Measurements from ENCODE around the gene EGR4.
"Not testable (repeated sequence)": the region's sequence is repeated elsewhere in the genome, so short reads cannot be mapped to it uniquely, and the experiment has no call there.

EGR4 gene

DNA sequence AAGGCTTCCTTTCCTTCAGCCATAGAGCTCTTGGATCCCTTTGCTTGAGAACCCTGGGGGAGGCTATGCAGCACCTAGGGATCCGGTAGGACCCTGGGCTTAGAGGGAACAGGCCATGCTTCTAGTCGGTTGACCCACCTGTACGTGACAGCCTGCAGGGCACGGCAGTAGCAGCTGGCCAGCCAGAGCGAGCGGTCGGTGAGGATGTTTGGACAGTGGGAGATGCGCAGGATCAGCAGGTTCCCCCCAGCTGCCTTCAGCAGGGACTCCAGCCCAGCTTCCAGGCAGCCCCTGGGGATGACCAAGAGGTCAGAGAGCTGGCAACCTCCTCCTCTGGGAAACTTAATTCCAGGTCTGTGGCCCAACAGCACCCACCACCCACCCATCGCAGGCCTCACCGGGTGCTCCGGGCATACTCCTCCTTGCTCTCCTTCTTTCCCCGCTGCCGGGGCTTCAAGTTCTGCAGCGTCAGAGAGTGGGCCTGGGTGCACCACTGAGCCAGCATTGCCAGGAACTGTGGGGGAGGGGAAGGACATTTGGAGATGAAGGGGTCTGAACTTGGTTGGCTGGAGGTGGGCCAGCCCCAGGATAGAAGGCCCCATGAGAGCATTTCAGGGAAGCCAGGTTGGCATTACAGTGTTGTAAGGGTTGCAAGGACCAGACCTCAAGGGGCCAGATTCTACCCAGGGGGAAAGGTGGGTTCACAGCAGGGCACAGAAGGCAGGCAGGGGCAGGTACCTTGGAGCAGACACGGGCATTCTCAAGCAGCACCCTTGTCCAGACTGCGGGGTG is 29.6 kb downstream of the EGR4 start:
- no peak for DNase-seq (ENCODE audit: low read depth)

GRCh38 chr2:73262691-73263429 is 30.5 kb downstream of the EGR4 start:
- not testable (repeated sequence) for DNase-seq (ENCODE audit: low read depth)

DNA sequence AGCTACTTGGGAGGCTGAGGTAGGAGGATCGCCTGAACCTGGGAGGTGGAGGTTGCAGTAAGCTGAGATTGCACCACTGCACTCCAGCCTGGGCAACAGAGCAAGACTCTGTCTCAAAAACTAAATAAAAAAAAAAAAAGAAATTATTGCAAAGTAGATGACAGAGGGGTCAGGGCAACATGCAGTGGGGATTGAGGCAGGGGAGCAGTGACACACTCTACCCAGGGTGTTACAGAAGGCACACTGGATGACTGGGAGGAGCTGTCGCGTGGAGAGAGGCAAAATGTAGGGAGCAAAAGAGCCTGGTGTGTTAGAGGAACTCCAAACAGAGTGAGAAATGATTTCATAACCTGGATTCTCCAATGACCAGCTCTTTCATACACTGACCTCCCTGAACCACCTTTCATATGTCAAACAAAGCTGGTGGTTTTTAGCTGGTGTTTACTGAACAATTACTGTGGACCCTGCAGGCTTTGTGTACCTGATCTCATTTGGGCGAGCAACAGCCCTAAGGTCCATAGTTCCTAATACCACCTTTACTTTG is 31.2 kb downstream of the EGR4 start:
- DNase-seq (ENCODE audit: low read depth): no peak

DNA sequence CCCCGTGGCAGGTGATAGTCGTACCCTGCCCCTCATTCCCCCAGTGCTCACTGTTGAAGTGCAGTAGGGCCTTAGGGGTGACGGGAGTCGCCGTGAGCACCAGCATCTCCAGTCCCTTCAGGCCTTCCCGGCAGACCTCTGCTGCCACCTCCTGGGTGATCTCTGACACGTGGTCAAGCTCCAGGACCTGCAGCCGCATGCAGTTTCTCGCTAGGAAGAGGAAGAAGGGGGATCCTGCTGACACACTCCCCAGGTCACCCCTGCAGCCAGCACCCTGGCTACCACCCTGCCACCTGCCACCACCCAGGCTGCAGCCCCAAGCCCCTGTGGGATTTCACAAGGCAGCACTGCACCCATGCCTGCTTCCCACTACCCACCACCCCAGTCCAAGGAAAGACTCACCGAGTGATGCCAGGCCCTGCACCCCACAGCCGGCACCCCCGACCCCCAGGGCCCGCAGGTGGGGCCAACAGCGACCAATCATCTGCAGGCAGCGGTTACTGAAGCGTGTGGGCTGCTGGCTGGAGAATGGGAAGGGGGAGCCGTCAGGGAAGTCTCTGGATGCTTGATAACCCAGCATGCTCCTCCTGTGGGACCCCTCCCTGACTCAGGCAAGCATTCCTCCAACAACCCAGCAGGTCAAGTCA is 32.9 kb downstream of the EGR4 start:
- no peak for DNase-seq (ENCODE audit: low read depth)

DNA sequence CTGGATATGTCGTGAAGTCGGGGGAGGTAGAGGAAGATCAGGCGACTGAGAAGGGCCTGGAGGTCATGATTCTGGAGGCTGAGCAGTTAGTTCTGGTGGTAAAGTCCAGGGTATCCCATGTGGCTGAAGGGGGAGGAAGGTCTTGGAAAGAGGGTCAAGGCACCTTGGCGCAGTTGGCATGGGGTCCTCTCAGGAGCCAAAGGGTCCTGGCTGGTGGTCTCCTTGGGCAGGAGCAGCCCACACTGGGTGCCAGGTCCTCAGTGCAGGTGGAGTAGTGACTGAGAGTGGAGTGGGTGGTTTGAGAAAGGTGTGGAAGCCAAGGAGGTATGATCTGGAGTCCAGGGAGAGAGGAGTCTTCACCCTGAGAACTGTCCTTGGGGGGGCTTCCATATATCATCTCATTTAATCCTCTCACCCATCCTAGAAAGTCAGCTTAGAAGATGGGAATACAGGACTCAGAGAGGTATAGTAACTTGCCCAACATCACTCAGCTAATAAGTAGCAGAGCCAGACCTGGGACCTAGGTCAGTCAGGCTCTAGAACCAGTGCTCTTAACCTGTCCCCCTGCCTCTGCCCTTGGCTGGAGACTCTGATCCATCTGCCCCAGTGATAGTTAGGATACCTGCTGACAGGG is 33.5 kb downstream of the EGR4 start:
- no peak for DNase-seq (ENCODE audit: low read depth)

DNA sequence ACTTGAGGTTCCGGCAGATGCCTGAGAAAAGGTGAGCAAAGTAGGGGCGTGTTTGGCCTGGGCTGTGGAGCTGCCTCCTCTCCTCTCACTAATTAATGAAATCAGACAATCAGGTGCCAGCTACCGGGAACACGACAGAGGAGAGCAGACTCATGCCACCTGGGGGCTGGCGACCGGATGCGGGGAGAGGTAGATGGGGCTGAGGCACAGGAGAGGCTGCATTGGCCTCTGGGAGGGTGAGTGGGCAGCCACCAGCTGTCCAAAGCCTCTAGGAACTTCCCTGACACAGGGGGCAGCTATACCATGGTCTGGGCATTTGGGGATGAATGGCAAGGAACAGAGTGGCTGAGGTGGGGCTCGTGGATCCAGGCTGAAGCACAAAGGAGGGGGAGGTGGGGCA is 34.1 kb downstream of the EGR4 start:
- DNase-seq (ENCODE audit: low read depth): no peak

DNA sequence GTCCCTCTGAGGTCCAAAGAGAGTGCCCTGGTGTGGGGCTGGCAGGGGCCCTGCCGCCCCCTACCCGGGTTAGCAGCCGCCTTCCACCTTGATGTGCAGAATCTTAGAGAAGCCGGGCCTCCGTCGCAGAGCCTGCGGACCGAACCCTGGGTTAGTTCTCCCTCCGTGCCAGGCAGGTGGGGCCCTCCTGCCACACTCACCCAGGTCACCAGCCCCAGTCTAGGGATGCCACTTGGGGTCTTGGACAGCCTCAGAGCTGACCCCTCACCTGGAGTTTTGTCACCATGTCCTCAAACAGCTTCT is 34.5 kb downstream of the EGR4 start:
- DNase-seq (ENCODE audit: low read depth): no peak

DNA sequence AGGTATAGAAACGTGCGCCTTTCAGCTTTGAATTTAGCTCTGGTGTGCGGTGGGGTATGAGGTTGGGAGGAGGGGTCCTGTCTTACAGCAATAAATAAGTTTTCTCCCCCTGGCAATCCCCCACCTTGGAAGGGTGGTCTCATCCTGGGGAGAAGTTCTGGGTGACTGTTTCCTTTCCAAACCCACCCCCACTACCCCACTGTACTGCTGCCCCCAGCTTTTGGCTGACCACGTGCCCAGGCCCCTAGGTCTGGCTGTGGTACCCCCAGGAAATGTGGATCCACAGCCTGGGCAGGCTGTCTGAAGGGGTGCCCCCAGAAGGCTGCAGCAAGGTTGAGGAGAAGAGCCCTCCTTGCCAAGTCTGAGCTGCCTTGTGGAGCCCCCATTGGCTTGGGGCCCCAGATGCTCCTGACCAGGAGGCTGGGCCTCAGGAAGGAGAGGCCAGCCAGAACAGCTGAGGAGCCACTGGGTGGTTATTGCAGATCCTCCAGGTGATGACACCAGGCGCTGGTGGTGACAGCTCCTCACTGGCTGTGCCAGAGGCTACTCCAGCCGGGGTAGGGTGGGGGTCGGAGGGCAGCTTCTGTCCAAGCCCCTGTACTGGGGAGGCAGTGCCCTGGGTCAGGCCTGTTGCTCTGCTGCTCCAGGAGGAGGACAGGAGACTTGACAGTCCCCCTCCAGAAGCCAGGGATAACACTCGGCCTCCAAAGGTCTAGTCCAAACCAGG is 35.0 kb downstream of the EGR4 start:
- no peak for DNase-seq (ENCODE audit: low read depth)

DNA sequence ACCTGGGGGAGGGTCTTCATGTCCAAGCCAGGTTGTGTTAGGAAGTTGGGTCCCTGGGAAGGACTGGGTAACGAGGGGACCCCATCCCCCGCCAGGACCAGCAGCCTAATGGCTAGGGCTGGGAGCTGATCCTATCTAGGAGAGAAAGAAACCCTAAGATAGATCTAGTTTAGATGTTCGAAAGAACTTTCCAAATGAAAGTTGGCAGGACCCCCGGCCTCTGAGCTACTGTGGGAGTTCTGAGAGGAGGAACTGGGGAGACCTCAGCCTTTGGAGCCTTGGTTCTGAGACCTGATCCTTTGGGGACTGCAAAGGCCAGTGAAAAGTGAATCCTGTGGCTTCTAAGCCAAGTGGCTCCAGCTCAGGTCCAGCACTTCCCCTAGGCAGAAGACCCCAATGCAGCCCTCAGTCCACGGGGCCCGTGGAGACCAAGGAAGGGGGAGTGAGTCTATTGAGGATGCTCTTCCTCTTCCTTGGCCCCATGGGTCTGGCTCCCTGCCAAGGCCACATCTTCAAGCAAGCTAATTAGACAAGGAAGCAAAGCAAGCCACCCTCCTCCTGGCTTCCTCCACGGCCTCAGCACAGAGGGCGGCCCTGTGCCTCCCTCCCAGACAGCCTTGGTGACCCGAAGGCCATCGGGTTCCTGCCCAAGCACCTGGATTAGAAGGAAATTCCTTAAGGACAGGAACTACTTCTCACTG is 35.8 kb downstream of the EGR4 start:
- DNase-seq (ENCODE audit: low read depth): no peak

GRCh38 chr2:73257021-73257420 is 36.3 kb downstream of the EGR4 start:
- no peak for DNase-seq (ENCODE audit: low read depth)

DNA sequence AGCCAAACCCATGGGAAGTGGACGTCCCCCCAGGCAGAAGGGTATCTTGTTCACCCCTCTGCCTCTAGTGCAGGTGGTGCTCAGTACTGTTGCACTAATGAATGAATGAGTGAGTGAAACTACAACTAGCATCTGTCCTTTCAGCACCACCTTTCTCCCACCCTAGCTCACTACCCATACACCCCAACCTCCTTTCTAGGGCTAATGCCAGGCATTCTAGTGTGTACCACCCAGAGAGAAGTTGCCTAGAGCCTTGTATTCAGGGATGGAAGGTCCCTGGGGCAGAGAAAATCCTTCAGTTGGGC is 36.8 kb downstream of the EGR4 start:
- DNase-seq (ENCODE audit: low read depth): no peak

DNA sequence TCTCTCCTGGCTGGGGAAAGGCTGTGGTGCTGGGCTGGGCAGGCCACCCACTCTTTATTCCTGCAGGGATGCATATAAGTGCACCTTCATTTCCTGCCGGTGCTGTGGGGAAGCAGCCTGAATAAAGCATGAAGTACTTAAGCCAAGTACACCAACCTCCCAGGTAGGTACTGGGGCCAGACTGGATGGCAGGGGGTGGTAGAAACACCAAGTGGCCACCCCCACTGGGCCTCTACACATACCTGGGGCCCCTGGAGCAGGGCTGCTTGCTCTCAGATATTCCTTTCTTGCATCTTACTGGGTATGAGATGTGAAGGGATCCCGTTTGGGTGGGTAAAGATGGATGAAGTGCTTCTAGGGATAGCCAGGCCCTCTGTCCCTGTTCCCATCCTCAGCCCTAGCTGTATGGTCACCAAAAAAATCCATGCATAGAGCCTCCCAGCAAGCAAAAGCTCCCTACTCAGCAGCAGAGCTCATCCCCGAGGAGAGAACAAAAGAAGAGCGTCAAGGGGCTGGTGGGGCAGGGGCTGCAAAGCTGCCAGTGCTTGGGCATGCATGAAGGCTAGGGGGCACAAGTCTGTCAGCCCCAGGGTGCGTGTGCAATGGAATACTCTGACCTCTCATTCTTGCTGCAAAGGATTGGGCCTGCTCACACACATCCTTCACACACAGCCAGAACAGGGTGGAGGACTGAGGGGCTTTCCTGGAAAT is 37.3 kb downstream of the EGR4 start:
- DNase-seq (ENCODE audit: low read depth): no peak

- DNase-seq (ENCODE audit: low read depth): no peak
Measured at GRCh38 chr2:73255007-73255644, 38.2 kb downstream of the EGR4 start.

GRCh38 chr2:73254343-73255006 is 38.9 kb downstream of the EGR4 start:
- DNase-seq (ENCODE audit: low read depth): no peak

GRCh38 chr2:73253901-73254300 is 39.4 kb downstream of the EGR4 start:
- DNase-seq (ENCODE audit: low read depth): no peak

GRCh38 chr2:73253400-73253799 is 39.9 kb downstream of the EGR4 start:
- DNase-seq (ENCODE audit: low read depth): no peak

DNA sequence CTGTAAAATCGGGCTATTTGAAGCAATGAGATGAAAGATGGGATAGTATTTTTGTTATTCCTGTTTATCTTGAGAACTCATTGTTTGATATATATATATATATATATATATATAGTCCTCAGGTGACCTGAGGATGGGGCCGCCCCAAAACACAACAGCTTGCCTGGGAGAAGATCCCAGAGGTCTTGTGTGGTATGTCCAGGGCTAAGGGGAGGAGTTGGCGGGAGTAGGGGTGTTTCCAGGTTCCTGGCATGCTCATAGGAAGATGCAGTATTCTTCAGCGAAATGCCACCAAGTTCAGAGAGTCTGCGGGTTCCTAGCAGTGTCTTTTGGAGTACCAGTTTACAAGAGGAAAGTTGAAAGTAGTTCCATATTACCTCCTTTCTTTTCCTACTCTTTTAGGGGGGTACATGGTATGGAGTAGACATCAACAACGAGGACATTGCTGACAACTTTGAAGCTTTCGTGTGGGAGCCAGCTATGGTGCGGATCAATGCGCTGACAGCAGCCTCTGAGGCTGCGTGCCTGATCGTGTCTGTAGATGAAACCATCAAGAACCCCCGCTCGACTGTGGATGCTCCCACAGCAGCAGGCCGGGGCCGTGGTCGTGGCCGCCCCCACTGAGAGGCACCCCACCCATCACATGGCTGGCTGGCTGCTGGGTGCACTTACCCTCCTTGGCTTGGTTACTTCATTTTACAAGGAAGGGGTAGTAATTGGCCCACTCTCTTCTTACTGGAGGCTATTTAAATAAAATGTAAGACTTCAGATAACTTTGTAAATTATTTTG is 40.9 kb downstream of the EGR4 start:
- DNase-seq (ENCODE audit: low read depth): no peak

- no peak for DNase-seq (ENCODE audit: low read depth)
Measured at GRCh38 chr2:73250872-73251846, 42.2 kb downstream of the EGR4 start.

Measured in activated T-cell treated with anti-CD3 and anti-CD28 coated beads for 24 hours (primary cell).